ENCODE measurements around the gene BRD1. TPM values are rescaled to one million over a fixed set of nuclear protein-coding genes. Genes with fewer than 3 reads are reported as not detected.

Gene BRD1
- total RNA-seq, 1 experiment from 2014 or later = 31.3 TPM

DNA sequence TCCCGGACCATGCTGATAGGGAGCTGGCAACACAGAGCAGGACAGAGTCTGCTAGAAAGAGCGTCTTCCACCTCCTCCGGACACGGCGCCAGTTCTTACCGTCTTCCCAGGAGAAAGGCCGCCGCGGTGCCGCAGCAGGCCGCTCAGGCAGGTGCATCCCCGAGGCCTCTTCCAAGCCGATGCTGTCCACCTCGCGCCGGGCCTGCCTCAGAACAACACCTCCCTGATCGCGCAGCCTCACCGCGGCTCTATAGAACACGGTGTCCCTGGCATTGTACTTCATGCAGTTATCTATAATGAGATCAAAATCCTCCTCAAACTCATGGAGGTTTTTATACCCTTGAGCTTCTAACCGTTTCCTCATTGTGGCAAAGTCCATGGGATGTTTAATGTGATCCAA is 30.0 kb downstream of the BRD1 start:
- no peak overlapping the region for H3K4me2 ChIP-seq (ENCODE audit: low read length)
- no peaks in the 10 kb centered on the region for H3K9me2 ChIP-seq (ENCODE audit: insufficient read depth)
- DNase-seq (ENCODE audit: low read depth, low spot score) = no peak
- no TSS peak for BruUV-seq (replicated peaks)
- H3K79me2 ChIP-seq (ENCODE audit: insufficient read depth, low read length) = peaks cover 55% of the 10 kb centered on the region
- ChIA-PET POLR2A (no interaction called here), RAD21 (ENCODE audit: low non-redundant PET in 1 of 2, low total read pairs in 2 of 2, uncharacterized antibody in 2 of 2, unreplicated experiment in 2 of 2) (no interaction called here), CTCF (no interaction called here)
- H3K9ac ChIP-seq (ENCODE audit: low read length) = no peak overlapping the region
- H3K4me1 ChIP-seq (ENCODE audit: control insufficient read depth in 1 of 2, insufficient read depth in 2 of 2, low read length in 2 of 2) = no peaks in the 10 kb centered on the region
- intact Hi-C loops (cut with micrococcal nuclease) = no loop called here
- H3K27me3 ChIP-seq (ENCODE audit: insufficient read depth, low read length) = no peaks in the 10 kb centered on the region
- H2AFZ ChIP-seq (ENCODE audit: low read depth, low read length, poor library complexity, severe bottlenecking) = no peak overlapping the region
- no peak overlapping the region for H3K4me3 ChIP-seq (replicated peaks in 1 of 2; ENCODE audit: low read depth in 1 of 2, low read length in 2 of 2)
- TF ChIP-seq ZBTB33 (IDR thresholded peaks at IDR 0.05; ENCODE audit: extremely low read depth, insufficient replicate concordance, low read length) = no peak
- TF ChIP-seq EGR1 (IDR thresholded peaks at IDR 0.05; ENCODE audit: low read depth) = no peak
- TF ChIP-seq EZH2phosphoT487 (IDR thresholded peaks at IDR 0.05; ENCODE audit: borderline replicate concordance) = no peak
- TF ChIP-seq POLR2AphosphoS5 (IDR thresholded peaks at IDR 0.05; ENCODE audit: low read depth, low read length) = no peak
- no peak for TF ChIP-seq ZFX (IDR thresholded peaks at IDR 0.05)
- no peak for TF ChIP-seq YY1 (IDR thresholded peaks at IDR 0.05; ENCODE audit: extremely low read depth, insufficient replicate concordance, low read depth, low read length)
- TF ChIP-seq MAX (IDR thresholded peaks at IDR 0.05) = no peak
- no peaks in the 10 kb centered on the region for H4K20me1 ChIP-seq (ENCODE audit: insufficient read depth)
- no peak for ATAC-seq
- H3K27ac ChIP-seq (ENCODE audit: low read depth, low read length) = no peak overlapping the region
- H3K36me3 ChIP-seq (ENCODE audit: control insufficient read depth in 1 of 2, insufficient read depth in 2 of 2, low read length in 2 of 2) = peaks cover 33 to 35% of the 10 kb centered on the region in 2 experiments
- no peaks in the 10 kb centered on the region for H3K9me3 ChIP-seq (ENCODE audit: control insufficient read depth in 1 of 2, insufficient read depth in 1 of 2, low read depth in 1 of 2, low read length in 2 of 2)
